ENCODE measurements around the gene ZDHHC7. TPM values are rescaled to one million over a fixed set of nuclear protein-coding genes. Genes with fewer than 3 reads are reported as not detected.

The ZDHHC7 gene
- total and polyA plus RNA-seq, 9 of the 15 experiments (the other 6 are each of a cell fraction or from before 2014, with no cell fraction given): 1.7 to 49.7 (median 37.4) TPM

- TF ChIP-seq ATF4 (CRISPR knock-in tag; IDR thresholded peaks at IDR 0.05) (peak; percentile 41; the same call in 1 of the 2 replicates), MAX (CRISPR knock-in tag; IDR thresholded peaks at IDR 0.05) (peak; percentile 38; the same call in 1 of the 2 replicates), ZNF184 (CRISPR knock-in tag; IDR thresholded peaks at IDR 0.05) (no peak), DLX4 (CRISPR knock-in tag; IDR thresholded peaks at IDR 0.05) (no peak), TCF3 (CRISPR knock-in tag; IDR thresholded peaks at IDR 0.05) (0 out of 2 replicates have a peak, but pooled peaks have one; percentile 29), MAZ (CRISPR knock-in tag; conservative IDR thresholded peaks at IDR 0.05 in 1 of 2, IDR thresholded peaks at IDR 0.05 in 1 of 2) (peak in 1 of 2 experiments; percentile 45; a peak in 1 of 4 replicates), ZNF140 (CRISPR knock-in tag; IDR thresholded peaks at IDR 0.05) (no peak), SP1 (CRISPR knock-in tag; IDR thresholded peaks at IDR 0.05) (peak; percentile 46), NKRF (IDR thresholded peaks at IDR 0.05; ENCODE audit: borderline replicate concordance) (peak; percentile 38; the same call in 1 of the 2 replicates), RFX5 (IDR thresholded peaks at IDR 0.05; ENCODE audit: low read depth, low read length) (no peak), HCFC1 (IDR thresholded peaks at IDR 0.05; ENCODE audit: low read depth, low read length) (no peak), PML (IDR thresholded peaks at IDR 0.05; ENCODE audit: low read length) (peak; percentile 6; the same call in 1 of the 2 replicates), ZBTB2 (IDR thresholded peaks at IDR 0.05) (peak; percentile 36; the same call in 1 of the 2 replicates), NFE2L1 (tag; IDR thresholded peaks at IDR 0.05; ENCODE audit: borderline replicate concordance, low read depth) (no peak), SOX6 (IDR thresholded peaks at IDR 0.05) (peak; percentile 14; the same call in 1 of the 2 replicates), ZNF311 (CRISPR knock-in tag; IDR thresholded peaks at IDR 0.05) (no peak), ZNF639 (CRISPR knock-in tag; conservative IDR thresholded peaks at IDR 0.05 in 1 of 2, IDR thresholded peaks at IDR 0.05 in 1 of 2) (peak in 1 of 2 experiments; percentile 2; a peak in 1 of 4 replicates), ZEB2 (IDR thresholded peaks at IDR 0.05) (peak; percentile 54; the same call in 1 of the 2 replicates), BRF2 (IDR thresholded peaks at IDR 0.05; ENCODE audit: borderline replicate concordance, insufficient read depth, insufficient read length) (no peak)
Observed at GRCh38 chr16:85047867-85048455, 36.6 kb upstream of the ZDHHC7 start (continued).

Data from K562 (cell line).